Measurements from ENCODE around the gene XCR1.
"Not testable (repeated sequence)": the region's sequence is repeated elsewhere in the genome, so short reads cannot be mapped to it uniquely, and the experiment has no call there.

Gene XCR1

DNA sequence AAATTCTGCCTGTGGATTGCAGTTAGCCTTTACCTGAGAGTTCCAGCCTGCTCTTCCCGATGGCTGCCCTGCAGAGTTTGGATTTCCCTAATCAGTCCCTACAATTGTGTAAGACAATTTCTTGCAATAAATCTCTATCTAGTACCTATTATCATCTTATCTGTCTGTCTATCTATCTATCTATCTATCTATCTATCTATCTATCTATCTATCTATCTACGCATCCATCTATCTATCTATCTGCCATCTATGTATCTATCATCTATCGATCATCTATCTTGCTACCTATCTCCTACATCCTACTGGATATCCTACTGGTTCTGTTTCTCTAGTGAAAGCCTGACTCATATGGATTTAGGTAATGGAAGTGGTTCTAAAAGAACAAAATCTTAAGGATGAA is 30.4 kb upstream of the XCR1 start:
- Histone ChIP-seq H3K4me1 (ENCODE audit: insufficient read depth, low read length) (no peaks in the 10 kb centered on the region), H3K9me3 (ENCODE audit: control insufficient read depth, insufficient read depth, low read length) (no peaks in the 10 kb centered on the region), H3K9ac (ENCODE audit: low read depth, low read length) (no peak overlapping the region), H3K36me3 (ENCODE audit: insufficient read depth, low read length) (no peaks in the 10 kb centered on the region)

GRCh38 chr3:46056686-46057085 is 29.4 kb upstream of the XCR1 start:
- no peak overlapping the region for H3K9ac ChIP-seq (ENCODE audit: low read depth, low read length)
- H3K36me3 ChIP-seq (ENCODE audit: insufficient read depth, low read length) = no peaks in the 10 kb centered on the region
- H3K9me3 ChIP-seq (ENCODE audit: control insufficient read depth, insufficient read depth, low read length) = no peaks in the 10 kb centered on the region
- no peaks in the 10 kb centered on the region for H3K4me1 ChIP-seq (ENCODE audit: insufficient read depth, low read length)

DNA sequence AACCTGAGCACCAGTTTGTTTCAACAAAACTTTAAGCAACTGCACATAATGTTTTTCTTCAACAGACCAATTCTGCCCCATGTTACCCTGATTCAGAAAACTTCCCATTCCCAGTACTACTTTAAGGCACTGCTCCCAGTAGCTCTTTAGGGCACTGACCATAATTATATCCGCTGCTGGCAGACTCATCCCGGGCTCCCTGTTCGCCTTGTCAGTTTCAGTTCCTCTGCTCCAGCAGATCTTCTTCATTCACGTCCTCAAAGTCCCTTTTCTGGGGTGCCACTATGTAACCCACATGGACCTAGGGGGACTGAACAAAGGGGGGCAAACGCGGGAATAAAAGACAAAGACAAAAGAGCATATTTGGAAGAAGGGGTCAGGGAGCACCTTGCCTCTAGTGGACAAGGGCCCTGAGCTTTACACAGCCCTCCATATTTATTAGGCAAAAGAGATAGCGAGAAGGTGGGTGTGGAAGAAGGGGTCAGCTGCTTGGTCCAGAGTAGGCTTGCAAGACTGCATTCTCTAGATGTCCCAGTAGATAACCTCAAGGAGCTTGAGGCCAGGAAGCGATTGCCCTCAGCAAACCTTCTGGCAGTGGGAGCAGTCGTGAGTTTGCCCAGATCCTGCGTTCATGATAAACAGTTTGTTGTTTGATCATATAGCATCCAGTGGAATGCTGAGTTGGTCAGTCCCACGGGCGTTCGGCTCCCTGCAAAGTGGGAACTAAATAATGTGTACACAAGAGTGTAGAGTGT is 26.7 kb upstream of the XCR1 start:
- not testable (repeated sequence) for H3K4me1 ChIP-seq (ENCODE audit: insufficient read depth, low read length); H3K9ac ChIP-seq (ENCODE audit: low read depth, low read length); H3K36me3 ChIP-seq (ENCODE audit: insufficient read depth, low read length); H3K9me3 ChIP-seq (ENCODE audit: control insufficient read depth, insufficient read depth, low read length)

DNA sequence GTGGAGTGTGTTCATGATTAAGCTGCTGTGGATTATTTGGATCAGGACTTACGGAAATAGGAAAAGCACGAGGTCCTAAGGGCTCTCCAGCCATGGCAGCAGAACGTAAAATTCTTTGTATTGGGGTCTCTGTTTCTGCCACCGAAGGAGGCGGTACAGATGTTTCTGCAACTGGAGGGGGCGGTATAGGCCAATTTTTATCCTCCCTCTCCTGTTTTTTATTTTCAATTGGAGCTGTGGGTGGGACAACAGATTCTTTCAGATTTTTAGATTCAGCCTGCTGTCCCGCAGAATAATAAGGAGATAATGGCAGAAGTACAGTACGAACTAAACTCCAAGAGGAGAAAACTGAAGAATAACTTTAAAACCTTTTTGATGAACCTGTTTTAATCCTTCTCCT is 26.0 kb upstream of the XCR1 start:
- not testable (repeated sequence) for H3K36me3 ChIP-seq (ENCODE audit: insufficient read depth, low read length); H3K9me3 ChIP-seq (ENCODE audit: control insufficient read depth, insufficient read depth, low read length); H3K4me1 ChIP-seq (ENCODE audit: insufficient read depth, low read length); H3K9ac ChIP-seq (ENCODE audit: low read depth, low read length)

- Histone ChIP-seq H3K36me3 (ENCODE audit: insufficient read depth, low read length) (no peaks in the 10 kb centered on the region), H3K9me3 (ENCODE audit: control insufficient read depth, insufficient read depth, low read length) (no peaks in the 10 kb centered on the region), H3K9ac (ENCODE audit: low read depth, low read length) (no peak overlapping the region), H3K4me1 (ENCODE audit: insufficient read depth, low read length) (no peaks in the 10 kb centered on the region)
Observed at GRCh38 chr3:46052531-46052930, 25.2 kb upstream of the XCR1 start.

DNA sequence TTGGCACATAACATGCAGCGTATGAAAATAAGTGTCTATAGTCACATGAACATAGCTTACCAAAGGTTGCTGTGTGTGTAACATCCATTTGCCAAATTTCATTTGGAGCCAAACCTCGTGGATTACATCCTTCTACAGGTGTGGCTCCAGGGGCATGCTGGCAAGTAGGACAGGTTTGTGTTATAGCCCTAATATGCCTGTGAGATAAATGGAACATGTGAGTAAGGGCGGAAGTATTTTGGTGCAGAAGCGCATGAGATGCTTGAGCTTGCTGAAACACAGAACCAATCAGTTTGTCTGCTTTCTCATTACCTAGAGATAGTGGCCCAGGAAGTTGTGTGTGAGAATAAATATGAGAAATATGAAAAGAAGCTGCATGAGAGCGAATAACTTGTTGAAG is 21.8 kb upstream of the XCR1 start:
- Histone ChIP-seq H3K9me3 (ENCODE audit: control insufficient read depth, insufficient read depth, low read length) (no peaks in the 10 kb centered on the region), H3K36me3 (ENCODE audit: insufficient read depth, low read length) (no peaks in the 10 kb centered on the region), H3K4me1 (ENCODE audit: insufficient read depth, low read length) (no peaks in the 10 kb centered on the region), H3K9ac (ENCODE audit: low read depth, low read length) (no peak overlapping the region)

GRCh38 chr3:46046231-46046630 is 18.9 kb upstream of the XCR1 start:
- not testable (repeated sequence) for H3K9ac ChIP-seq (ENCODE audit: low read depth, low read length); H3K4me1 ChIP-seq (ENCODE audit: insufficient read depth, low read length); H3K36me3 ChIP-seq (ENCODE audit: insufficient read depth, low read length); H3K9me3 ChIP-seq (ENCODE audit: control insufficient read depth, insufficient read depth, low read length)

GRCh38 chr3:46038916-46039315 is 11.6 kb upstream of the XCR1 start:
- Histone ChIP-seq H3K9ac (ENCODE audit: low read depth, low read length) (no peak overlapping the region), H3K9me3 (ENCODE audit: control insufficient read depth, insufficient read depth, low read length) (no peaks in the 10 kb centered on the region), H3K4me1 (ENCODE audit: insufficient read depth, low read length) (no peaks in the 10 kb centered on the region), H3K36me3 (ENCODE audit: insufficient read depth, low read length) (no peaks in the 10 kb centered on the region)

- not testable (repeated sequence) for H3K36me3 ChIP-seq (ENCODE audit: insufficient read depth, low read length)
Observed at GRCh38 chr3:46038071-46038470, 10.8 kb upstream of the XCR1 start.

DNA sequence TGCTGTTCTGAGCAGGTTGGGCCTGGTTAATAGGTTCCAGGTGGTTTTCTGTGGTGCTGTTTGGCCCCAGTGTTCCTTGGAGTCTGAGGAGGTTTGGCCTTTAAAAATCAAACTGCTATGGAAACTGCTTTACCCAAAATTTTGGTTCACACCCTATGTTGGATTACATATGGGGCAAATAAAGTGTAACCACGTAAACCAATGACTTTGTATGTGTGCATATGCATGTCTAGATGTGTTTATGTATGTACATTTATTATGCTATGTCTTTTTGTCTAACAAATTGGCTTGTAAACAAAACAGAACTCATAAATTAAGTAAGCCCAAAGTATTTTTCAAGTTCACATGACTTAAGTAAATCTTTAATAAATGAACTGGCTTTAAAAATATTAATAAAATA is 8.9 kb upstream of the XCR1 start:
- H3K4me1 ChIP-seq (ENCODE audit: insufficient read depth, low read length) = no peaks in the 10 kb centered on the region
- no peak overlapping the region for H3K9ac ChIP-seq (ENCODE audit: low read depth, low read length)
- H3K36me3 ChIP-seq (ENCODE audit: insufficient read depth, low read length) = no peaks in the 10 kb centered on the region
- no peaks in the 10 kb centered on the region for H3K9me3 ChIP-seq (ENCODE audit: control insufficient read depth, insufficient read depth, low read length)

More at GRCh38 chr3:46038071-46038470, 10.8 kb upstream of the XCR1 start:
- H3K9ac ChIP-seq (ENCODE audit: low read depth, low read length); H3K9me3 ChIP-seq (ENCODE audit: control insufficient read depth, insufficient read depth, low read length); H3K4me1 ChIP-seq (ENCODE audit: insufficient read depth, low read length): not testable (repeated sequence)

DNA sequence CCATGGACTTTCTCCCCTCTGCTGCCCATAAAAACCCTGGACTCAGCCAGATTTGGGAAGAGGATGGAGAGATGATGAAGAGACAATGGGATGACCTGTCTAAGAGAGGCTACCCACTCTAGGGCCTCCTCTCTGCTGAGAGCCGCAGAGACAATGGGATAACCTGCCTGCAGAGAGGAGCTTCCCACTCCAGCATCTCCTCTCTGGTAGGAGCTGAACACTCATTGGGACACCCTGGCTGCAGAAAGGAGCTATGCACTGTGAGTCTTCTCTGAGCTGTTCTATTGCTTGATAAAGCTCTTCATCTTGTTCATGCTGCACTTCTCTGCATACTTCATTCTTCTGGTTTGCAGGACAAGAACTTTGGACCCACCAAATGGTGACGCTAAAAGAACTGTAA is 4.5 kb upstream of the XCR1 start:
- H3K4me1 ChIP-seq (ENCODE audit: insufficient read depth, low read length) = no peaks in the 10 kb centered on the region
- H3K9ac ChIP-seq (ENCODE audit: low read depth, low read length) = no peak overlapping the region
- no peaks in the 10 kb centered on the region for H3K36me3 ChIP-seq (ENCODE audit: insufficient read depth, low read length)
- H3K9me3 ChIP-seq (ENCODE audit: control insufficient read depth, insufficient read depth, low read length) = peaks cover 7% of the 10 kb centered on the region; the same call in 1 of the 2 replicates

DNA sequence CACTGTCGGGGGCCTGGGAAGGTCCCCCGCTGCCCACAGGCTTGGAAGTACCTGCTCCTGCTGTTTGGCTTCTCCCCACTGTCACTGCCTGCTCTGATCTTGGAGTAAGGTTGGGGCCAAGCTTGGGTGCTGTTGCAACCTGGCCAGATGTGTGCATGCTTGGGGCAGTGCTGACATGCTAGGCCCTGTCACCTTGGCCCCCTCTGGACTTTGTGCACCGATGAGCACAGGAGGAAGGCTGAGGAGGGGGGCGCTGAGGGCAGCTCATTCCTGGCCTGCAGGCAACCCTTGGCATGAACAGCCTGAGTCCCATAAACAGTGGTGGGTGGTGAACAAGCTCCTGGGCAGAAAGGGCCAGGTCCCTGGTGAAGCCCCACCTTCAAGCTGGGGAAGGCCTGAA is 4.0 kb upstream of the XCR1 start:
- Histone ChIP-seq H3K36me3 (ENCODE audit: insufficient read depth, low read length) (no peaks in the 10 kb centered on the region), H3K4me1 (ENCODE audit: insufficient read depth, low read length) (no peaks in the 10 kb centered on the region), H3K9me3 (ENCODE audit: control insufficient read depth, insufficient read depth, low read length) (peaks cover 7% of the 10 kb centered on the region; the same call in 1 of the 2 replicates), H3K9ac (ENCODE audit: low read depth, low read length) (no peak overlapping the region)

- peaks cover 7% of the 10 kb centered on the region; the same call in 1 of the 2 replicates for H3K9me3 ChIP-seq (ENCODE audit: control insufficient read depth, insufficient read depth, low read length)
- no peaks in the 10 kb centered on the region for H3K4me1 ChIP-seq (ENCODE audit: insufficient read depth, low read length)
- no peaks in the 10 kb centered on the region for H3K36me3 ChIP-seq (ENCODE audit: insufficient read depth, low read length)
- H3K9ac ChIP-seq (ENCODE audit: low read depth, low read length) = no peak overlapping the region
Observed at GRCh38 chr3:46030626-46031025, 3.3 kb upstream of the XCR1 start.

DNA sequence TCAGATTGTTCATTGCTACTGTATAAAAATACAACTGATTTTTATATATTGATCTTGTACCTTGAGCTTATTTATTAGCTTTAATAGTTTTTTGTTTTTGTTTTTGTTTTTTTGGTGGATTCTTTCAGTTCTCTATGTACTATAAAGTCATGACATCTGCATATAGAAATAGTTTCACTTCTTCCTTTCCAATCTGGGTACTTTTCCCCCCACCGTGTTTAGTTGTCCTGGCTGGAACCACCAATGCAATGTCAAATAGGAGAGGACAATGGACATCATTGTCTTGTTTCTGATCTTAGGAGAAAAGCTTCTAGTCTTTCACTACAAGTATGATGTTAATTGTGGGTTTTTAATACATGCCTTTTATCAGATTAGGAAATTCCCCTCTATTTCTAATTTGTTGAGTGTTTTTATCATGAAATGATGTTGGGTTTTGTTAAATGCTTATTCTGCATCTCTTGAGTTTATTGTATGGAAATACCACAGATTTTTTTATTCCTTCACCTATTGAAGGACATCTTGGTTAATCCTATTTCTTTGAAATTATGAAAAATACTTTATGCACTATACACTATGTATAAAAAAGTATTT is 2.8 kb upstream of the XCR1 start:
- H3K9me3 ChIP-seq (ENCODE audit: control insufficient read depth, insufficient read depth, low read length) = peaks cover 7% of the 10 kb centered on the region; the same call in 1 of the 2 replicates
- no peaks in the 10 kb centered on the region for H3K36me3 ChIP-seq (ENCODE audit: insufficient read depth, low read length)
- no peak overlapping the region for H3K9ac ChIP-seq (ENCODE audit: low read depth, low read length)
- H3K4me1 ChIP-seq (ENCODE audit: insufficient read depth, low read length) = no peaks in the 10 kb centered on the region

GRCh38 chr3:46027736-46028397 is 584 bp upstream of the XCR1 start:
- Histone ChIP-seq H3K4me1 (ENCODE audit: insufficient read depth, low read length) (no peaks in the 10 kb centered on the region), H3K9me3 (ENCODE audit: control insufficient read depth, insufficient read depth, low read length) (peaks cover 11% of the 10 kb centered on the region), H3K36me3 (ENCODE audit: insufficient read depth, low read length) (no peaks in the 10 kb centered on the region), H3K9ac (ENCODE audit: low read depth, low read length) (no peak overlapping the region)

Measured in ES-I3 (cell line).